ENCODE results near the gene MLLT1.
A peak's percentile ranks its signal among the peaks of the same experiment; 100 is the strongest.

Gene MLLT1

GRCh38 chr19:6233827-6234511 lies 45.8 kb downstream of the MLLT1 start:
- peak; percentile 7 to 14 for DNase-seq

GRCh38 chr19:6233056-6233826 lies 46.5 kb downstream of the MLLT1 start:
- no peak for DNase-seq

- DNase-seq = no peak
Measured at GRCh38 chr19:6232601-6233055, 47.1 kb downstream of the MLLT1 start.

GRCh38 chr19:6230991-6231448 lies 48.8 kb downstream of the MLLT1 start:
- no peak for DNase-seq

GRCh38 chr19:6229951-6230712 lies 49.6 kb downstream of the MLLT1 start:
- no peak for DNase-seq

- no peak for DNase-seq
Measured at GRCh38 chr19:6229216-6229913, 50.4 kb downstream of the MLLT1 start.

GRCh38 chr19:6228551-6229215 lies 51.1 kb downstream of the MLLT1 start:
- no peak for DNase-seq

- no peak for DNase-seq
Measured at GRCh38 chr19:6227936-6228325, 51.8 kb downstream of the MLLT1 start.

GRCh38 chr19:6227156-6227935 lies 52.4 kb downstream of the MLLT1 start:
- no peak for DNase-seq

- DNase-seq = no peak
Measured at GRCh38 chr19:6226444-6227155, 53.2 kb downstream of the MLLT1 start.

GRCh38 chr19:6226012-6226411 lies 53.8 kb downstream of the MLLT1 start:
- DNase-seq = no peak

- no peak for DNase-seq
Measured at GRCh38 chr19:6225232-6225865, 54.4 kb downstream of the MLLT1 start.

GRCh38 chr19:6224308-6224675 lies 55.5 kb downstream of the MLLT1 start:
- DNase-seq = no peak

GRCh38 chr19:6223461-6224307 lies 56.1 kb downstream of the MLLT1 start:
- no peak for DNase-seq

- DNase-seq = no peak
Measured at GRCh38 chr19:6222884-6223283, 56.9 kb downstream of the MLLT1 start.

GRCh38 chr19:6221878-6222746 lies 57.7 kb downstream of the MLLT1 start:
- no peak for DNase-seq

GRCh38 chr19:6221220-6221877 lies 58.4 kb downstream of the MLLT1 start:
- DNase-seq = no peak
